NCI-H2081 treated with DMSO at 0.1 percent for 48 hours (cell line): ENCODE results near the gene GPD1L.
"Not testable (repeated sequence)": the region's sequence is repeated elsewhere in the genome, so short reads cannot be mapped to it uniquely, and the experiment has no call there.

Experiments
- DNase-seq: peaks from one replicate; lab custom pipeline; 2025; lab: John Stamatoyannopoulos, UW

The GPD1L gene

GRCh38 chr3:32105291-32106131, 909 bp upstream of the GPD1L start:
- DNase-seq, result no peak

GRCh38 chr3:32106929-32107362, 526 bp downstream of the GPD1L start:
- DNase-seq, result no peak

GRCh38 chr3:32108224-32108623, 1.8 kb downstream of the GPD1L start:
- DNase-seq, result not testable (repeated sequence)

GRCh38 chr3:32109256-32109655, 2.8 kb downstream of the GPD1L start:
- DNase-seq, result no peak

GRCh38 chr3:32110233-32110760, 3.9 kb downstream of the GPD1L start:
- no peak for DNase-seq

GRCh38 chr3:32111560-32111959, 5.1 kb downstream of the GPD1L start:
- DNase-seq, result no peak

GRCh38 chr3:32113566-32113965, 7.1 kb downstream of the GPD1L start:
- no peak for DNase-seq

GRCh38 chr3:32113981-32114545, 7.6 kb downstream of the GPD1L start:
- no peak for DNase-seq

- DNase-seq, result not testable (repeated sequence)
Observed at GRCh38 chr3:32114546-32115386, 8.3 kb downstream of the GPD1L start.

GRCh38 chr3:32117320-32117719, 10.9 kb downstream of the GPD1L start:
- DNase-seq, result no peak

- no peak for DNase-seq
Observed at GRCh38 chr3:32118215-32118614, 11.8 kb downstream of the GPD1L start.

GRCh38 chr3:32120471-32120870, 14.1 kb downstream of the GPD1L start:
- DNase-seq, result no peak

GRCh38 chr3:32121137-32121536, 14.7 kb downstream of the GPD1L start:
- no peak for DNase-seq

- DNase-seq, result no peak
Observed at GRCh38 chr3:32123620-32124019, 17.2 kb downstream of the GPD1L start.

GRCh38 chr3:32125012-32125411, 18.6 kb downstream of the GPD1L start:
- DNase-seq, result no peak

- no peak for DNase-seq
Observed at GRCh38 chr3:32126305-32127015, 20.0 kb downstream of the GPD1L start.

- DNase-seq, result no peak
Observed at GRCh38 chr3:32127219-32127826, 20.9 kb downstream of the GPD1L start.

GRCh38 chr3:32128936-32129335, 22.5 kb downstream of the GPD1L start:
- no peak for DNase-seq

- DNase-seq, result no peak
Observed at GRCh38 chr3:32129832-32130231, 23.4 kb downstream of the GPD1L start.

- no peak for DNase-seq
Observed at GRCh38 chr3:32132121-32132520, 25.7 kb downstream of the GPD1L start.

- no peak for DNase-seq
Observed at GRCh38 chr3:32132706-32133105, 26.3 kb downstream of the GPD1L start.
